Colonic mucosa (tissue), 4 donors: ENCODE data around the gene MBD6. TPM values are rescaled to one million over a fixed set of nuclear protein-coding genes. Genes with fewer than 3 reads are reported as not detected.
"Not testable (repeated sequence)": the region's sequence is repeated elsewhere in the genome, so short reads cannot be mapped to it uniquely, and the experiment has no call there.

Source experiments
- DNase-seq: peaks from one replicate; pipeline ENCODE4 v3.0.0-alpha.2; 2020
- H3K27ac ChIP-seq: fragments of 200-600 bp; one replicate; pipeline ENCODE4 v1.8.0; 2021
- H3K27me3 ChIP-seq: fragments of 200-600 bp; one replicate; pipeline ENCODE4 v1.8.0; 2021
- H3K36me3 ChIP-seq: fragments of 200-600 bp; one replicate; pipeline ENCODE4 v1.8.0; 2021
- H3K4me1 ChIP-seq: fragments of 200-600 bp; one replicate; pipeline ENCODE4 v1.8.0; 2021; ENCODE audit warnings: mild to moderate bottlenecking
- H3K4me3 ChIP-seq: fragments of 200-600 bp; one replicate; pipeline ENCODE4 v1.8.0; 2021
- H3K9ac ChIP-seq, 2 donors: one replicate each; pipeline ENCODE4 v1.7.0; 2013; ENCODE audit warnings: control low read depth in 2 of 2, low read depth in 2 of 2, low read length in 2 of 2
- H3K9me3 ChIP-seq: fragments of 200-600 bp; one replicate; pipeline ENCODE4 v1.8.0; 2021
- intact Hi-C: fragments of 100-400 bp; cut with DNase I; formaldehyde crosslinking; loops from one replicate; pipeline ENCODE4 v1.14.1; 2022
- total RNA-seq, 2 donors: library from RNA; stranded (reverse); fragmentation: NEBNext Ultra II Directional in 1 of 2; extraction: Animal tissue kit (Norgen Biotek cat#: 25700) in 1 of 2; gene quantifications; one replicate each; pipeline ENCODE4 v1.2.1, GENCODE V29; 2021
- TF ChIP-seq, protein P1 (sequence below): fragments of 200-600 bp; IDR thresholded peaks from one replicate; pipeline ENCODE4 v1.8.0; 2022; ENCODE audit warnings: antibody characterized with exemption, mild to moderate bottlenecking
- donor health status: healthy.
- donor health status: DM: no; HTN: no; CAD: no.
- donor health status: DM: no; HTN: no; CAD: no.

The MBD6 gene
- total RNA-seq, 2 donors from 2014 or later, result 95.4 to 133 TPM

DNA sequence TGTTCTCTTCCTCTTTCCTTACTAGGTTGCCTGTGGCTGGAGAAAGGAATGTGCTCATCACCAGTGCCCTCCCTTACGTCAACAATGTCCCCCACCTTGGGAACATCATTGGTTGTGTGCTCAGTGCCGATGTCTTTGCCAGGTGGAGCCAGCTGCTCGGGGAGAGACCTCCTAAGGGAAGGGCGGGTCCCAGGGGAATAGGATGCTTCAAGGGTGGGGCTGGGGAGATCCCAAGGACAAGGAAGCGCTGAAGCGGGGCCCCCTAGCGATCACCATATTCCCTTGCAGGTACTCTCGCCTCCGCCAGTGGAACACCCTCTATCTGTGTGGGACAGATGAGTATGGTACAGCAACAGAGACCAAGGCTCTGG, 24.5 kb upstream of the MBD6 start:
- intact Hi-C loops, result no loop called here
- Histone ChIP-seq H3K4me3 (no peak overlapping the region), H3K27me3 (no peaks in the 10 kb centered on the region), H3K27ac (no peak overlapping the region), H3K9me3 (no peaks in the 10 kb centered on the region), H3K36me3 (no peaks in the 10 kb centered on the region), H3K9ac (no peak overlapping the region), H3K4me1 (no peaks in the 10 kb centered on the region)
- TF ChIP-seq, protein P1, sequence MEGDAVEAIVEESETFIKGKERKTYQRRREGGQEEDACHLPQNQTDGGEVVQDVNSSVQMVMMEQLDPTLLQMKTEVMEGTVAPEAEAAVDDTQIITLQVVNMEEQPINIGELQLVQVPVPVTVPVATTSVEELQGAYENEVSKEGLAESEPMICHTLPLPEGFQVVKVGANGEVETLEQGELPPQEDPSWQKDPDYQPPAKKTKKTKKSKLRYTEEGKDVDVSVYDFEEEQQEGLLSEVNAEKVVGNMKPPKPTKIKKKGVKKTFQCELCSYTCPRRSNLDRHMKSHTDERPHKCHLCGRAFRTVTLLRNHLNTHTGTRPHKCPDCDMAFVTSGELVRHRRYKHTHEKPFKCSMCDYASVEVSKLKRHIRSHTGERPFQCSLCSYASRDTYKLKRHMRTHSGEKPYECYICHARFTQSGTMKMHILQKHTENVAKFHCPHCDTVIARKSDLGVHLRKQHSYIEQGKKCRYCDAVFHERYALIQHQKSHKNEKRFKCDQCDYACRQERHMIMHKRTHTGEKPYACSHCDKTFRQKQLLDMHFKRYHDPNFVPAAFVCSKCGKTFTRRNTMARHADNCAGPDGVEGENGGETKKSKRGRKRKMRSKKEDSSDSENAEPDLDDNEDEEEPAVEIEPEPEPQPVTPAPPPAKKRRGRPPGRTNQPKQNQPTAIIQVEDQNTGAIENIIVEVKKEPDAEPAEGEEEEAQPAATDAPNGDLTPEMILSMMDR, result no peak
- DNase-seq, result no peak

DNA sequence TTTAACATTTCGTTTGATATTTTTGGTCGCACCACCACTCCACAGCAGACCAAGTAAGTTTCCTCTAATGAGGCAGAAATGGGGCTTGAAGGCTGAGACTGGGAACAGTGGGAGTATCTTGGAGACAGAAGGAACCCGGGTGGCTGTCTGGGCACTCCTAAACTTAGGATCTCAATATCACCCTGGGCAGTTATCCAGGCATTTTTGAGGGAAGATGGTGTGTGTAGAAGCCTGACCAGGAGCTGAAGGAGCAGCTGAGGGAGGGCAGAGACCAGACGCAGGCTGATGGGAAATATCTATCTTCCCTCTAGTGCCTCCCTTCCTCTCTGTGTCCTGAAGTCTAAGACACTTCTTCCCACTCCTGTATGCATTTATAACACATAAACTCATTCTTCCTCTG, 24.1 kb upstream of the MBD6 start:
- TF ChIP-seq, protein P1, result no peak
- H3K4me1 ChIP-seq, result no peaks in the 10 kb centered on the region
- intact Hi-C loops, result no loop called here
- no peaks in the 10 kb centered on the region for H3K36me3 ChIP-seq
- H3K9ac ChIP-seq, result no peak overlapping the region
- no peaks in the 10 kb centered on the region for H3K9me3 ChIP-seq
- no peak overlapping the region for H3K27ac ChIP-seq
- no peak overlapping the region for H3K4me3 ChIP-seq
- no peaks in the 10 kb centered on the region for H3K27me3 ChIP-seq
- no peak for DNase-seq

- TF ChIP-seq, protein P1, result no peak
- peaks cover 1% of the 10 kb centered on the region for H3K36me3 ChIP-seq
- no peaks in the 10 kb centered on the region for H3K9me3 ChIP-seq
- H3K4me3 ChIP-seq, result no peak overlapping the region
- no peaks in the 10 kb centered on the region for H3K4me1 ChIP-seq
- no peak overlapping the region for H3K27ac ChIP-seq
- H3K27me3 ChIP-seq, result no peaks in the 10 kb centered on the region
- intact Hi-C loops, result no loop called here
- H3K9ac ChIP-seq, result no peak overlapping the region
- no peak for DNase-seq
Measured at GRCh38 chr12:57500213-57500612, 22.4 kb upstream of the MBD6 start.

GRCh38 chr12:57502311-57502969, 20.2 kb upstream of the MBD6 start:
- DNase-seq, H3K9ac ChIP-seq, H3K4me3 ChIP-seq, H3K9me3 ChIP-seq, H3K27ac ChIP-seq, intact Hi-C loops, H3K27me3 ChIP-seq, H3K36me3 ChIP-seq, H3K4me1 ChIP-seq: not testable (repeated sequence)

DNA sequence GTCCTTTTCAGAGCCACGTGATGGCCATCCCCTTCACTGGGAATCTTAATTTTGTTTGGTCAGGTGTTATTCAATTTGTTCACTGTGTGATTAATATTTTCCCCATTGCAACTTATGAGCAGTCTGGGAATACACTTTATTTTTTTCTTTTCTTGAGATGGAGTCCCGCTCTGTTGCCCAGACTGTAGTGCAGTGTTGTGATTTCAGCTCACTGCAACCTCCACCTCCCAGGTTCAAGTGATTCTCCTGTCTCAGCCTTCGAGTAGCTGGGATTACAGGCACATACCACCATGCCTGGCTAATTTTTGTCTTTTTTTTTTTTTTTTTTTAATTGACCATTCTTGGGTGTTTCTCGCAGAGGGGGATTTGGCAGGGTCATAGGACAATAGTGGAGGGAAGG, 16.1 kb upstream of the MBD6 start:
- H3K4me3 ChIP-seq, H3K9me3 ChIP-seq, H3K27ac ChIP-seq, H3K27me3 ChIP-seq, H3K9ac ChIP-seq, intact Hi-C loops, H3K4me1 ChIP-seq, DNase-seq: not testable (repeated sequence)
- peaks cover 12% of the 10 kb centered on the region for H3K36me3 ChIP-seq

- H3K4me3 ChIP-seq, intact Hi-C loops, H3K27me3 ChIP-seq, DNase-seq, H3K27ac ChIP-seq, H3K9me3 ChIP-seq, H3K4me1 ChIP-seq, H3K9ac ChIP-seq: not testable (repeated sequence)
- H3K36me3 ChIP-seq, result peaks cover 12% of the 10 kb centered on the region
Measured at GRCh38 chr12:57507796-57508195, 14.8 kb upstream of the MBD6 start.

GRCh38 chr12:57511161-57511560, 11.5 kb upstream of the MBD6 start:
- DNase-seq, result no peak
- H3K4me1 ChIP-seq, result no peaks in the 10 kb centered on the region
- no peak overlapping the region for H3K4me3 ChIP-seq
- TF ChIP-seq, protein P1, result no peak
- H3K9ac ChIP-seq, result no peak overlapping the region
- H3K27me3 ChIP-seq, result no peaks in the 10 kb centered on the region
- intact Hi-C loops, result no loop called here
- H3K36me3 ChIP-seq, result peaks cover 15% of the 10 kb centered on the region
- no peak overlapping the region for H3K27ac ChIP-seq
- no peaks in the 10 kb centered on the region for H3K9me3 ChIP-seq
